D721Med (cell line): ENCODE data around the gene RAP1B.

Source experiments
- DNase-seq: peaks from one replicate; pipeline ENCODE4 v3.0.0; 2011; ENCODE audit warnings: low spot score; ENCODE audit not compliant: insufficient read length
- FAIRE-seq: peaks from 2 replicates; lab custom pipeline; 2011; peaks lifted over from hg19 to GRCh38; lab: Jason Lieb, UNC
- CTCF ChIP-seq: IDR thresholded peaks from 2 replicates; pipeline ENCODE4 v1.5.1; 2012; ENCODE audit warnings: mild to moderate bottlenecking, control low read depth; ENCODE audit not compliant: insufficient read depth; ENCODE audit errors: missing control alignments

Gene RAP1B

GRCh38 chr12:68611094-68611805 is 551 bp downstream of the RAP1B start:
- TF ChIP-seq CTCF: no peak
- DNase-seq (no peak), FAIRE-seq (no peak)

DNA sequence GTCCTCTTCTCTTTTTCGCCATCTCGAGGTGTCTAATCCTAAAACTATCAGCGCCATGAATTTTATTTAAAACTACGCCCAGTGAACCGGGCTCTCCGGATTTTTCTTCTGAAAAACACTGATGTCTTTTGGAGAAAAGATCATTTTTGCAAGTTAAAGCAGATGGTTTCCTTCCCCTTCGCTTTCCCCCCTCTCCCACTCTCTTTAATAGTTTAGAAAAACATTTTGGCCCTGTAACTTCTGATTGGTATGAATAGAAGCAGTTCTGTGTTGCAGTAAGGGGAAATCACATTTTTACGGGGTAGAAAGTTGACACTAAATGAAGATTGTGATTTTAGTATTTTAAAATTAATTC is 1.1 kb downstream of the RAP1B start:
- DNase-seq: no peak
- TF ChIP-seq CTCF: no peak
- no peak for FAIRE-seq

- FAIRE-seq (no peak), DNase-seq (no peak)
- no peak for TF ChIP-seq CTCF
Observed at GRCh38 chr12:68612202-68612601, 1.5 kb downstream of the RAP1B start.

GRCh38 chr12:68612697-68613096 is 2.0 kb downstream of the RAP1B start:
- FAIRE-seq: no peak
- no peak for TF ChIP-seq CTCF
- no peak for DNase-seq

GRCh38 chr12:68613209-68613904 is 2.7 kb downstream of the RAP1B start:
- no peak for TF ChIP-seq CTCF
- DNase-seq: no peak
- no peak for FAIRE-seq

- DNase-seq (no peak), FAIRE-seq (no peak)
- no peak for TF ChIP-seq CTCF
Observed at GRCh38 chr12:68614105-68614679, 3.5 kb downstream of the RAP1B start.

DNA sequence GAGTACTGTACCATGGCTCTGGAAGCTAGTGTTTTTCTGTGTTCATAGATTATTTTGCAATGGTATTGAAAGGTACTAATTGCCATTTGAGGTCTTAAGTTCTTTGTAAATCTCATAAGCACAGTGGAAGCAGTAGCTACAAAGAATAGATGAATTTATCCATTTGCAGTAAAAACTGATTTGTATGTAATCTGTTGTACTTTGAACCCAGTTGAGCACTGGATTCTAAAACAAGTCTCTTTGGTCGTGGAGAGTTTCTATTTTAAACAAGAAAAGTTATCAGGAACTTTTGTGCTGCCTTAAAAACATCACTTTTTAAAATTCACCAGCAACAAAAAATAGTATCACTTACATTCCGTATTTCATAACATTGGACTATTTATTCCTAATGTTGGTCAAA is 4.1 kb downstream of the RAP1B start:
- no peak for TF ChIP-seq CTCF
- no peak for FAIRE-seq
- no peak for DNase-seq
